Activated naive CD8-positive, alpha-beta T cell treated with anti-CD3 and anti-CD28 coated beads for 36 hours (primary cell): ENCODE results near the gene DEF6. TPM values are rescaled to one million over a fixed set of nuclear protein-coding genes. Genes with fewer than 3 reads are reported as not detected.
"Not testable (repeated sequence)": the region's sequence is repeated elsewhere in the genome, so short reads cannot be mapped to it uniquely, and the experiment has no call there.

Experiments
- DNase-seq: peaks from one replicate; pipeline ENCODE4 v3.0.0; 2021
- H3K27ac Mint-ChIP-seq: one replicate; pipeline ENCODE4 v1.8.0; 2022; ENCODE audit warnings: mild to moderate bottlenecking, moderate library complexity, mixed read lengths
- H3K27me3 Mint-ChIP-seq: one replicate; pipeline ENCODE4 v1.8.0; 2022; ENCODE audit warnings: mild to moderate bottlenecking, mixed read lengths
- H3K36me3 Mint-ChIP-seq: one replicate; pipeline ENCODE4 v1.8.0; 2021; ENCODE audit warnings: mild to moderate bottlenecking, mixed read lengths
- H3K4me1 Mint-ChIP-seq: one replicate; pipeline ENCODE4 v1.8.0; 2021; ENCODE audit warnings: mixed read lengths
- H3K4me3 Mint-ChIP-seq: one replicate; pipeline ENCODE4 v1.8.0; 2022; ENCODE audit warnings: mild to moderate bottlenecking, moderate library complexity, mixed read lengths
- H3K9me3 Mint-ChIP-seq: one replicate; pipeline ENCODE4 v1.8.0; 2022; ENCODE audit warnings: mixed read lengths
- total RNA-seq, 2 experiments: library from RNA; stranded (reverse); gene quantifications; one replicate each; pipeline ENCODE4 v1.2.3, GENCODE V29; 2021

DEF6 gene
- total RNA-seq, 2 experiments from 2014 or later, result 74.3 to 75.7 TPM

DNA sequence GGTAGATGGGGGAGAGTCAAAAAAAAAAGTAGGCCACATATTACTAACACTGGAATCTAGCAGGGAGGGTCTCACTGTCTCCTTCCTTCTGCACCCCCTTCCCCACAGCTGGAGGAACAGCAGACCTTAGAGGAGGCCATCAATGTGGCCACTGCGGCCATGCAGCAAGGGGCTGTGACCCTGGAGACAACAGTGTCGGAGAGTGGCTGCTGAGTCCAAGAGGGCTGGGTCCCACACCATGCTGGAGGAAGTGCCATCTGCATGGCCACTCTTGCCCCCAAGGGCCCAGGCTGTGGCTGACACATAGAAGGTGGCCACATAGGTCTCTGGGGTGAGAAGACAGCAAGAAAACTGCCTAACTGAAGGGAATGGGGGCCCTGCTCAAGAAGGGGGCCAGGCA, 2.6 kb upstream of the DEF6 start:
- H3K27me3 Mint-ChIP-seq, result no peaks in the 10 kb centered on the region
- H3K4me3 Mint-ChIP-seq, result no peak overlapping the region
- H3K36me3 Mint-ChIP-seq, result peaks cover 23% of the 10 kb centered on the region
- no peak for DNase-seq
- H3K9me3 Mint-ChIP-seq, result no peaks in the 10 kb centered on the region
- H3K4me1 Mint-ChIP-seq, result peaks cover 23% of the 10 kb centered on the region
- H3K27ac Mint-ChIP-seq, result no peak overlapping the region

DNA sequence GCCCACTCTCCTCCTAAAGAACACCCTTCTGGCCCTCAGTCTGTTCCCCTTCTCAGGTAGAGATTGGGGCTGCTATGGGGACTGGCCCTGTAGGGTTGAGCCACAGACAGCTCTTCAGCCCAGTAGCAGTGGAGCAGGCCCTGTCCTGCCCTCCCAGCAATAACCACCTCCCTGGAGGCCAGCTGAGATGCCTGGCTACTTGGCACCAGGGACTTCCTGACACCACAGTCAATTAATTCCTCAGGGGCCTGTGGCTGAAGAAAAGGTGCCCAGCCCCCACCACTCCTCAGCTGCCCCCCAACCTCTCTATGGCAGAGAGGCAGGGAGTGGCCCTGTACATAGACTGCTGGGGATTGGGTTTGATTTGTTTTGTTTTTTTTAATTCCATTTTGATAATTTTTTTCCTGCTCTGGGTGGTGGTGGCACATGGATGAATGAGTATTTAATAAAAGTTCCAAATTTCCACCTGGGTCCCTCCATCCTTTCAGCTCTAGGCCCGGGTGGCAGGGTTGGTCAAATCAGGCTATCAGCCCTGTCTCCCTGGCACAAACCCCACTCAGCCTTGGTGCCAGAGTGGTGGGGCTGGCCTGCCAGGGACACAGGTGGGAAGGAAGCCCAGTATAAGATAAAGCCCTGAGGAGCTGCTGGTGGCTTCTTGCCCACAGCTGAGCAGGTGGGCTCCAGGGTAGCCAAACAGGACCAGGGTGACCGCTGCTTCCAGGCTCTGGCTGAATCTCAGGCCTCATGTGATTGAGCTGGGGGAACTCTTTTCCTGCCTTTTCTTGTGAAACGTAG, 1.9 kb upstream of the DEF6 start:
- Mint-ChIP-seq H3K36me3 (peaks cover 29% of the 10 kb centered on the region), H3K9me3 (no peaks in the 10 kb centered on the region), H3K4me1 (peaks cover 30% of the 10 kb centered on the region), H3K27ac (no peak overlapping the region), H3K27me3 (no peaks in the 10 kb centered on the region), H3K4me3 (no peak overlapping the region)
- no peak for DNase-seq

DNA sequence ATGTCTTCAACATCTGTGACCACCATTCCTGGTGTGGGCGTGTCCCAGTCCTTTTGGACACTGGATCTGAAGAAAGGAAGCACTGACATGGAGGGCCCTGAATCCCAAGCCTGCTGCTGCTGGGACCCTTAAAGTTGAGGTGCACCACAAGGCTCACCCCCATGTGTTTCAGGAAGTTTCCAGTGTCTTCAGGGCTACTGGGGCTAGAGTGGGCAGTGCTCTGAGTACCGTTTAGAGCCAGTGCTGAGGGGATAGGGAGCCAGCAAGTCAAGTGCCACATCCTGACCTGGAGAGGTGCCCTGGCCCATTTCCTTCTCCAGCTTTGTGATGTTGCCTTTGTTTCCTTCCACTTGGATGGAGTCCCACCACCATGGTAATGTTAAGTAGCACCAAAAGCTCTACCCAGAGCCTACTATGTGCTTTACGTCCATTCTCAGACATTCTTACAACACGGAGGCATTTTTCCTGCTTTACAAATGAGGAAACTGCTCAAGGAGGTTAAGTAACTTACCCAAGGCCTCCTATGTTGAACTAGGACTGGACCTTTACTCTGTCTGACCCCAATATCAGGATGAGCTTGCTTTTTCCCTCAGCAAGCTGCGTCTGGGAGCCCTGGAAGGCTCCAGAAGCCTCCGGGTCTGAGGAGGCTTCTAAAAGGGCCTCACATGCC, 552 bp upstream of the DEF6 start:
- Mint-ChIP-seq H3K27me3 (no peaks in the 10 kb centered on the region), H3K27ac (peak overlapping the region; percentile 96), H3K4me1 (peaks cover 40% of the 10 kb centered on the region), H3K4me3 (peak overlapping the region; percentile 91), H3K9me3 (no peaks in the 10 kb centered on the region), H3K36me3 (peaks cover 33% of the 10 kb centered on the region)
- DNase-seq, result no peak

DNA sequence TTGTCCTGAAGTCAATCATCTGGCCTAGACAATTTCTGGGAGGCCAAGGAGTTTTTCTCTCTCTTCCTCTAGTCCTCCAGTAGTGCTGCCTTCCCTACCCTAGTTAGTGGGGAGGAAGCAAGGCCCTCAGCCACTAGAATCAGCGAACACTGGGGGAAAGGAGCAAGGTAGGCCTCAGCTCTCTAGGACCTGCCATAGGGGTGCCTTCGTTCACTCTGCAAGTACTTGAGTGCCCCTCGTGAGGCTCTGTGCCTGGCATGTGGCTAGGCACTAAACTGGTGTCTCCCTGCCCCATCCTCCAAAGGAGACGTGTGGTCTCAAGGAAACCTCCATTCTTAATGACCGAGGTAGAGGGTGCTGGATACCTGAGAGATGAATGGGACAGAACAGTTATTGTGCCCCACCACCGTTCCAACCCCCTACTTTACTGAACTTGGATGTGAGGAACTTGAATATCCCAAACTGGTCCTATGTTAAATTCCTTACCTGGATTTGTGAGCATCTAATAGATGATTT, 1.1 kb downstream of the DEF6 start:
- Mint-ChIP-seq H3K36me3 (peaks cover 38% of the 10 kb centered on the region), H3K27ac (peak overlapping the region; percentile 96), H3K4me1 (peaks cover 56% of the 10 kb centered on the region), H3K9me3 (no peaks in the 10 kb centered on the region), H3K27me3 (no peaks in the 10 kb centered on the region), H3K4me3 (peak overlapping the region; percentile 91)
- no peak for DNase-seq

DNA sequence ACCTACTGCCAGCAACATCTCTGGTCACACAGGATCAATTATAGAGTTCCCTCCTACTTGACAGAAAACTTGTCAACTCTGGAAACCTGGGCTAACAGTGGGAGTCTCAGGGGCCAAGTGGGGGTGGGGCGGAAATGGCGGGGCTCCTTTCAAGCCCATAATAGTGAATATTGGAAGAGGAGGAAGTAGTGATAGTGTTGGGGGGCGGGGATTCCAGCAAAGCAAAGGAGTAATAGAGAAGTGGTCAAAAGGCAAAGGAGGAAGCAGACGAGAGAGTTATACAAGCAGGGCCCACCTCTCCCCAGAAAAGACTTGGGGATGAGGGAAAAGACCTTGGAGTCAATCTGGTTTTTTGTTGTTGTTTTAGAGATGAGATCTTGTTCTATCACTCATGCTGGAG, 2.1 kb downstream of the DEF6 start:
- DNase-seq, result no peak
- no peaks in the 10 kb centered on the region for H3K9me3 Mint-ChIP-seq
- peaks cover 65% of the 10 kb centered on the region for H3K4me1 Mint-ChIP-seq
- peak overlapping the region; percentile 91 for H3K4me3 Mint-ChIP-seq
- H3K27ac Mint-ChIP-seq, result peak overlapping the region; percentile 96
- no peaks in the 10 kb centered on the region for H3K27me3 Mint-ChIP-seq
- peaks cover 41% of the 10 kb centered on the region for H3K36me3 Mint-ChIP-seq

DNA sequence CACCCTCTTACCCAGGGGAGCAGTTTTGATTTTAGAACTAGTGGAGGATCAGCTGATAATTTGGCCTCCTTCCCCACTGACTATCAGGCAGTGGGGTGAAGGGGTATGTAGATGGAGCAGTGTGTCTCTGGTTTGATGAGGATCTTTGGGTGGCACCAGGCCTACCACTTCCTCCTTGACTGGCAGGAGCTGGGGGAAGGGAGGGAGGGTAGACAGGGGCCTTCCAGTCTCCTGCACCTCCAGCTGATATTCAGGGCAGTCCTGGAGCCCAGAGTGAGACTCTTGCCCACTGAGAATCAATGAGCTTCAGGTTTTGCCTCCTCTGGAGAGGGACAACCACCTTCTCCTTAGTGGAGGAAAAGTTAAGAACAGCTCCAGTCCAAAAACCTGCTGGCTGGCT, 3.2 kb downstream of the DEF6 start:
- Mint-ChIP-seq H3K4me1 (peaks cover 67% of the 10 kb centered on the region), H3K36me3 (peaks cover 38% of the 10 kb centered on the region), H3K4me3 (peak overlapping the region; percentile 91), H3K27ac (peak overlapping the region; percentile 96), H3K9me3 (no peaks in the 10 kb centered on the region), H3K27me3 (no peaks in the 10 kb centered on the region)
- no peak for DNase-seq

DNA sequence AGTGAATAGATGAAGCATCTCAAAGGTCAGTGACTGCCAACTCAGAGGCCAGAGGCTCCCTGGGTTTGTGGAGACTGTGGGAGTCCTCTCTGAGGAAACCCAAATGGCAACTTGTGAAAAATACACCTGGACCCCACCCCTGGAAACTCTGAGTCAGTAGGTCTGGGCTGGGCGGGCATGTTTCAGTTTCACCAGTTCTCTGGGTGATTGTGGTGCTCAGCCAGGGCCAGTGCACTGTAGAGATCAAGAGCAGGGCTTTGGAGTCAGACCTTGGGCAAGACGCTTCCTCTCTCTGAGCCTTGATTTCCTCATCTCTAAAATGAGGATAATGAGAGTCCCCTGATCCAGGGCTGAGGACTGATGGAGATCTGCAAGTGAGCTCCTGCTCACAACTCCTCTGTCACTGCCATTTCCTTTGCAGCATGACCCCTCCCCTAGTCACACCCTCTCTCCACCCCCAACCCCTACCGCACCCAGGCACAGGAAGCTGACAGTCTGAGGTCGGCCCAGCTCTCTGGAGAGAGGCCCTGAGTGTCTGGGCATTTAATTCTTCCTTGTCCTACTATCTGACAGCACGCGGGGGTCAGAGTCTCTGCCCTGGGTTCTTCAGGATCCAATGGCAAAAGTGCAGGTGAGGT, 5.1 kb downstream of the DEF6 start:
- Mint-ChIP-seq H3K9me3 (no peaks in the 10 kb centered on the region), H3K27ac (peak overlapping the region; percentile 96), H3K4me3 (peak overlapping the region; percentile 81), H3K36me3 (peaks cover 47% of the 10 kb centered on the region), H3K27me3 (no peaks in the 10 kb centered on the region), H3K4me1 (peaks cover 70% of the 10 kb centered on the region)
- peak; percentile 91 for DNase-seq

DNA sequence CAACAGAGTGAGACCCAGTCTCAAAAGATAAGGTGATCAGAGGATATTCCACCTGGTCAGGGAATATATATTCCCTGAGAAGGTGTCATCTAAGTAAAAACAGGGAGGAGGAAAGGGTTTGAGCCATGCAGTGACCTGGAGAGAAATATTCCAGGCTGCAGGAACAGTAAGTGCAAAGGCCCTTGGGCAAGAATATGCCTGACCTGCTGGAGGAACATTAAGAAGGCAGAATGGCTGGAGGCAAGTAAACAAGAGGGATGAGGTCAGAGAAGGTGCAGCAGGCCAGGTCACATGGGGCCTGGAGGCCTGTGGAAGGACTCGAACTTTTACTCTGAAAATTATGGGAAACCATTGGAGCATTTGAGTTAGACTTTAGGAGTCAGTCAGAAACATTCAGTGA, 6.7 kb downstream of the DEF6 start:
- Mint-ChIP-seq H3K4me1 (peaks cover 71% of the 10 kb centered on the region), H3K4me3 (peak overlapping the region; percentile 81), H3K9me3 (no peaks in the 10 kb centered on the region), H3K27me3 (no peaks in the 10 kb centered on the region), H3K36me3 (peaks cover 46% of the 10 kb centered on the region), H3K27ac (peak overlapping the region; percentile 96)
- DNase-seq, result no peak

DNA sequence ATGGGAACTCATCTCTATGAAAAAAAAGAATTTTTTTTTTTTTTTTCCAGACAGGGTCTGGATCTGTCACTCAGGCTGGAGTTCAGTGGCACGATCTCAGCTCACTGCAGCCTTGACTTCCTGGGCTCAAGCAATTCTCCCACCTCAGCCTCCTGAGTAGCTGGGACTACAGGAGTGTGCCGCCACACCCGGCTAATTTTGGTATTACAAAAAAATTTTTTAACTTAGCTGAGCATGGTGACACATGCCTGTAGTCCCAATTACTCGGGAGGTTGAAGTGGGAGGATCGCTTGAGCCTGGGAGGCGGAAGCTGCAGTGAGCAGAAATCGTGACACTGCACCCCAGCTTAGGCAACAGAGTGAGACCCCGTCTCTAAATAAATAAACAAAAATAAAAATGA, 7.5 kb downstream of the DEF6 start:
- H3K27ac Mint-ChIP-seq, result no peak overlapping the region
- H3K27me3 Mint-ChIP-seq, result no peaks in the 10 kb centered on the region
- DNase-seq, result no peak
- no peaks in the 10 kb centered on the region for H3K9me3 Mint-ChIP-seq
- H3K4me3 Mint-ChIP-seq, result no peak overlapping the region
- H3K4me1 Mint-ChIP-seq, result peaks cover 71% of the 10 kb centered on the region
- peaks cover 48% of the 10 kb centered on the region for H3K36me3 Mint-ChIP-seq

DNA sequence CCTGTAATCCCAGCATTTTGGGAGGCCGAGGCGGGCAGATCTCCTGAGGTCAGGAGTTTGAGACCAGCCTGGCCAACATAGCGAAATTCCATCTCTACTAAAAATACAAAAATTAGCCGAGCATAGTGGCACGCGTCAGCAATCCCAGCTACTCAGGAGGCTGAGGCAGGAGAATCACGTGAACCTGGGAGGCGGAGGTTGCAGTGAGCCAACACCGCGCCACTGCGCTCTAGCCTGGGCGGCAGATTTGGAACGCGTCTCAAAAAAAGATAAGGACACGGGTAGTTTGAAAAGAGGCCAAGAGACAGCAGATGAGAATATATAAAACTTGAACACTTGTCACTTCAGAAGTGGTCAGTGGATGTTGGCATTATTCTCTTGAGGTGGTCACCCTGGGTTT, 9.5 kb downstream of the DEF6 start:
- peaks cover 46% of the 10 kb centered on the region for H3K36me3 Mint-ChIP-seq

DNA sequence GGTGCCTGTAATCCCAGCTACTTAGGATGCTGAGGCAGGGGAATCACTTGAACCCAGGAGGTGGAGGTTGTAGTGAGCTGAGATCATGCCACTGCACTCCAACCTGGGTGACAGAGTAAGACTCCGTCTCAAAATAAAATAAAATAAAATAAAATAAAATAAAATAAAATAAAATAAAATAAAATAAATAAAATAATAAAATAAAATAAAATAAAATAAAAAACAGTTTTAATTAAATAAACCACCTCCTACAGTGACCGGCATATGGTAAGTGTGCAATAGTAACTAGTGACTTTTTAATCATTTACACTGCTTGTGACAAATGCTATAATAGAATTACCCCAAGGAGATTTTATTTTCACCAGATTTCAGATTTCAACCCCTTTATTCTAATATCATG, 10.9 kb downstream of the DEF6 start:
- not testable (repeated sequence) for DNase-seq, H3K27me3 Mint-ChIP-seq, H3K9me3 Mint-ChIP-seq, H3K4me3 Mint-ChIP-seq, H3K27ac Mint-ChIP-seq
- peaks cover 51% of the 10 kb centered on the region for H3K36me3 Mint-ChIP-seq
- H3K4me1 Mint-ChIP-seq, result peaks cover 72% of the 10 kb centered on the region

More for the DNA sequence above, 9.5 kb downstream of the DEF6 start:
- not testable (repeated sequence) for DNase-seq, H3K4me3 Mint-ChIP-seq, H3K9me3 Mint-ChIP-seq, H3K27me3 Mint-ChIP-seq
- Mint-ChIP-seq H3K4me1 (peaks cover 75% of the 10 kb centered on the region), H3K27ac (peak overlapping the region; percentile 39)

DNA sequence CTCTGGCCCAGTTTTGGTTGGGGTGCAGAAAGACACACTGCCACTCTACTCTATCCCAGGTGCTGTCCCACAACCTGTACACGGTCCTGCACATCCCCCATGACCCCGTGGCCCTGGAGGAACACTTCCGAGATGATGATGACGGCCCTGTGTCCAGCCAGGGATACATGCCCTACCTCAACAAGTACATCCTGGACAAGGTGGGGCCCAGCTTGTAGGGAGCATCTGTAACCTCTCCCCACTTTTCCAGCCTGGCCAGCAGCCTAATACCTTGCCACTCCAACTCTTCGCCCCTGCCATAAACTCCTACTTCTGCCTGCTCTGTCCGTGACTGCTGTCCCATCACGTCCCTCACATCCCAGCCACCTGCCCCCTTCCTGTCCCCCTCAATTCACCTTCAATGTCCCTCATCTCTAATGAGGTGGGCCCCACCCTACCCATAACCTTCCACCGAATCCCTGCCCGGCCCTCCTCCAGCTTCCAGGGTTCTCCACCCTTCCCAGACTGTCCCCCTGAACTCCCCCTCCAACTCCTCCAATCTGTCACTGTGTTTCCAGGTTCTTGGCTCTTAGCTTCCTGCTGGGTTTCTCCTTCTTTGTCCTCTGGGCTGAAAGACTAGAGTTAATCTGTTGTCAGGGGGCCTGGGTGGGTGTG, 12.1 kb downstream of the DEF6 start:
- DNase-seq, result no peak
- peak overlapping the region; percentile 47 for H3K4me3 Mint-ChIP-seq
- H3K9me3 Mint-ChIP-seq, result no peaks in the 10 kb centered on the region
- no peaks in the 10 kb centered on the region for H3K27me3 Mint-ChIP-seq
- peaks cover 72% of the 10 kb centered on the region for H3K4me1 Mint-ChIP-seq
- H3K36me3 Mint-ChIP-seq, result peaks cover 51% of the 10 kb centered on the region
- peak overlapping the region; percentile 95 for H3K27ac Mint-ChIP-seq

DNA sequence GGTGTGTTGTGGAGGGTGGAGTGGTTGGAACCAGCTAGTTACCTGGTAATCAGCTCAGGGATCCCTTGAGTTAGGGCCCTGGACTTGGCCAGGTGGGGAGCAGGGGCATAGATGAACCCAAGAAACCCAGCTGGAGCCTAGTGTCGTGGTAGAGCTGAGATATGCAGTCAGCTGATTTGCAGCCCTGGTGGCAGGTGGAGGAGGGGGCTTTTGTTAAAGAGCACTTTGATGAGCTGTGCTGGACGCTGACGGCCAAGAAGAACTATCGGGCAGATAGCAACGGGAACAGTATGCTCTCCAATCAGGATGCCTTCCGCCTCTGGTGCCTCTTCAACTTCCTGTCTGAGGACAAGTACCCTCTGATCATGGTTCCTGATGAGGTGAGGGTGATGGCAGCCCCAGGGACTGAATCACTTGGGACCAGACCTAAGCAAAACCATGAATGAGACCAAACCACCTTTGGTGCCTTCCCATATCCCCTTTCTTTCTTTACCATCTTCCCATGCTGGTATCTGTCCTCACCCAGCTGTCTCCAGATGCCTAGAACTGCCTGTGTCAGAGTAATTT, 12.7 kb downstream of the DEF6 start:
- Mint-ChIP-seq H3K36me3 (peaks cover 56% of the 10 kb centered on the region), H3K27ac (peak overlapping the region; percentile 95), H3K4me3 (peak overlapping the region; percentile 47), H3K27me3 (no peaks in the 10 kb centered on the region), H3K4me1 (peaks cover 77% of the 10 kb centered on the region), H3K9me3 (no peaks in the 10 kb centered on the region)
- DNase-seq, result no peak

DNA sequence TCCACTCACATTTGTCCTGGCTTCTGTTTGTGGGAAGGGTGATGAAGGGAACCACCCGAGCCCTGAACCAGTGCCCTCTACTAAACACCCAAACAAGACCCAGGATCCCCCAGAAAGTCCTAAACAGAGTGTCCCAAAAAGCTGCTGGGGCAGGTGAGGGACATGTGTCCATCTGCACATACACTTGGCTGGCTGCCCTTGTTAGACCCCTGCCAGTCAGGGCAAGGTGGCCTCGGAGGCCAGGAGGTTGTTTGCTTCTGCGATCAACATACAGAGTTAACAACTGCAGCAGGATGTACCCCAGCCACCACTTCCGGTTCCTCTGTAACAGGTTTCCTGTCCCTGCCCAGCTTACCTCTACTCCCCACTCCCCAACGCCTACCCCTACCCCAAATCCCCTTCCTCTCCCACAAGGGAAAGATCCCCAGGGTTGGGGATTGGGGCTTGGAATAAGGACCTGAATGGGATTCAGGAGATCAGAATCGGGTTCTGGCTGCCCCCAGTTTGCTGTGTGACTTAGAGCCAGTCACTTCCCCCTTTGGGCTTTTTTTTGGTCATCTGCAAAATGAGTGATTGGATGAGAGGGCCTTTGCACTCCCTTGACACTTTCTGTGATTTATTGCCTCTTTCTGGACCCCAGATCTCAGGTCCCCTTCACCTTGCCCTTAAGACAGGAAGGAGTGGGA, 13.9 kb downstream of the DEF6 start:
- Mint-ChIP-seq H3K4me3 (peak overlapping the region; percentile 60), H3K27me3 (no peaks in the 10 kb centered on the region), H3K36me3 (peaks cover 65% of the 10 kb centered on the region), H3K27ac (peak overlapping the region; percentile 95), H3K9me3 (no peaks in the 10 kb centered on the region), H3K4me1 (peaks cover 82% of the 10 kb centered on the region)
- peak; percentile 37 for DNase-seq
